ENCODE results near the gene CACNG6.
"Not testable (repeated sequence)": the region's sequence is repeated elsewhere in the genome, so short reads cannot be mapped to it uniquely, and the experiment has no call there.

CACNG6 gene, protein sequence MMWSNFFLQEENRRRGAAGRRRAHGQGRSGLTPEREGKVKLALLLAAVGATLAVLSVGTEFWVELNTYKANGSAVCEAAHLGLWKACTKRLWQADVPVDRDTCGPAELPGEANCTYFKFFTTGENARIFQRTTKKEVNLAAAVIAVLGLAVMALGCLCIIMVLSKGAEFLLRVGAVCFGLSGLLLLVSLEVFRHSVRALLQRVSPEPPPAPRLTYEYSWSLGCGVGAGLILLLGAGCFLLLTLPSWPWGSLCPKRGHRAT

DNA sequence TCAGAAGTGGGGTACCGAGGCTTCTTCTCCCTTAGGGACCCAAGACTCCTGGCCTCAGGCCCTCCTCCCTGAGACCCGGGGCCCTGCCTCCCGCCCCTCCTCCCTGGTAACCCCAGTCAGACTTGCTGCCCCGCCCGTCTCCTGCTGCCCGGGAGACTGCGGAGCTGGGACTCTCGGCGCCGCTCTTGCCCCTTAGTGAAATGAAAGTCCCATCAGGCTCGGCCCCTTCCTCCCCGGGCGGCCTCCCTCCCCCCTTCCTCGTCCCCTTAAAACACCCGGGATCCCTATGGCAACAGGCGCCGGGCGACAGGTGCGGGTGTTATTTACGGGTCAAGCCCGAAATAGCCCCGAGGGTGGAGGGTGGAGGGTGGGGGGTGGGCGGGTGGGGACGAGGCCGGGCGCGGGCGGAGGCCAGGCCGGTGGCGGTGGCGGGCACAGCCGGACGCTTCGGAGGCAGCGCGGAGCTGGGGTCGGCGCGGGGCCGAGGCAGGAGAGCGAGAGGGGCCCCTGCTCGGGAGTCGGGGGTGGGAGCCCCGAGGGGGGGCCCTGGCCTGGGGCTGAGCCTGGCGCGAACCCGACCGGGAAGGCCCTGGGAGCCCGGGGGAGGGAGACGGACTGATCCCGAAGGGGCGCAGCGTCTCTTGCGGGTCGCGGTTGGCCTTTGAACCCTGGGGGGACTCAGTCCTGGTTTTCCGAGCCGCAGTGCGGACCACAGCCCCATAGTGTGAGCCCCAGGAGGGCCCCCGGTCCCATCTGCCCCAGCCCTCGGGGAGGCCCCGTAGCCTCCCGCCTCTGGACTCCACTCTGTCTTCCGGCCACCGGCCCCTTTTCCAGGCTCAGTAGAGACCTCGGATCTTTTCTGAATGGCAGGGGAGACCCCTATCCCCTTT lies at the start of gene CACNG6:
Gene CACNG6 (plus strand): TSS at position 414 of the 890 bp plus-strand sequence. CDS start 1,241 bp downstream, outside the sequence.
- H3K9ac ChIP-seq (ENCODE audit: low read length in 2 of 2), result no peak within 1 kb of the TSS
- H3K36me3 ChIP-seq (ENCODE audit: control insufficient read depth in 2 of 2, insufficient read depth in 2 of 2, low read length in 2 of 2), result no peaks in the 10 kb centered on the region
- H3K4me3 ChIP-seq (ENCODE audit: low read length in 2 of 2), result peak within 1 kb of the TSS in 1 of 2 donors; percentile 57
- H3K4me1 ChIP-seq (ENCODE audit: control insufficient read depth, insufficient read depth, low read length), result no peaks in the 10 kb centered on the region
- H3K27me3 ChIP-seq (ENCODE audit: control insufficient read depth in 1 of 2, insufficient read depth in 2 of 2, low read length in 2 of 2), result peaks cover 35 to 39% of the 10 kb centered on the region in 2 donors
- no peaks in the 10 kb centered on the region for H3K9me3 ChIP-seq (ENCODE audit: control insufficient read depth in 2 of 2, low read length in 2 of 2)
- no peak within 1 kb of the TSS for H3K27ac ChIP-seq (ENCODE audit: low read length)

DNA sequence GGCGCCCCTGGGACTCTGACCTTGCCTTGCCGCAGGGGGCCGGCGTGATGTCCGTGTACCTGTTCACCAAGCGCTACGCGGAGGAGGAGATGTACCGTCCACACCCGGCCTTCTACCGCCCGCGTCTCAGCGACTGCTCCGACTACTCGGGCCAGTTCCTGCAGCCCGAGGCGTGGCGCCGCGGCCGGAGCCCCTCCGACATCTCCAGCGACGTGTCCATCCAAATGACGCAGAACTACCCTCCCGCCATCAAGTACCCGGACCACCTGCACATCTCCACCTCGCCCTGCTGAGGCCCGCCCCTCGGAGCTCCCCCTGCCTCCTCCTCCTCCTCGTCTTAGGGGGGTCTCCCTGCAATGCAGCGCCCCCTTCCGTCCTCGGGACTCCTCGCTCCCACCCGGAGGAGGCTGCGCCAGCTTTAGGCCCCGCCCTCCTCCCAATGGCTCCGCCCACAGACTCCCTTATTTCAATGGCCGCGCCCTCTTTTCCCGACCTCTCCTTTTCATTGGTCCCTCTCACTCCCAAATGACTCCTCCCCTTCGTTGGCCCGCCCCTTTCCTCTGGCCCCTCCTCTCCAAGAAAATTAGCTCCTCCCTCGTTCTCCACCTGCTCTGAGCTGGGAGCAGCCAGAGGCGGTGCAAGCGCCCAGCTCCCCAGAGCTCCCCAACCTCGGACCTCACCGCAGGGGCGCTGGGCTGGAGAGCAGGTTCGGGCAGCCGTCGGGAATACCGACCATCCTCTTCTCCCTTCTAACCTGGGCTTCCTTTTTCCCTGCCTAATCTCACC lies 49.2 kb upstream of the CACNG6 start:
- Histone ChIP-seq H3K9me3 (ENCODE audit: control insufficient read depth in 2 of 2, low read length in 2 of 2) (no peaks in the 10 kb centered on the region), H3K4me1 (ENCODE audit: control insufficient read depth, insufficient read depth, low read length) (no peaks in the 10 kb centered on the region), H3K36me3 (ENCODE audit: control insufficient read depth in 2 of 2, insufficient read depth in 2 of 2, low read length in 2 of 2) (no peaks in the 10 kb centered on the region), H3K9ac (ENCODE audit: low read length in 2 of 2) (no peak overlapping the region), H3K27me3 (ENCODE audit: control insufficient read depth in 1 of 2, insufficient read depth in 2 of 2, low read length in 2 of 2) (peaks cover 29 to 36% of the 10 kb centered on the region in 2 donors), H3K27ac (ENCODE audit: low read length) (no peak overlapping the region), H3K4me3 (ENCODE audit: low read length in 2 of 2) (no peak overlapping the region)

DNA sequence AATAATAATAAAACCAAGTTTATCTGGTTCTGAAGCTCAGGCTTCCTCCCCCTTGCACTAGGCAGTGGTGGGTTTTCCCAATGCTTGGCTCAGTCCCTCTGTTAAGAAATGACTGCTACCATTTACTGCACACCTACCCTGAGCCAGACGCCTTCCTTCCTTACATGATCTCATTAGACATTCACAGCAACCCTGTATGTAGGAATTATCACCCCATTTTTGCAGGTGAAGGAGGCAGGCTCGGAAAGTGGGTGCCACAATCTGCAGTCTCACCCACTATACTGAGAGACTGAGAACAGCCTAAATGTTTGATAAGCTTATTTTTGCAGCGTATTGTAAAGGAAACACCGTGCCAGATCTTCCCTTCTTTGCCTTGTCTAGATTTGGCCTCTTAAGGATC lies 47.0 kb upstream of the CACNG6 start:
- Histone ChIP-seq H3K27ac (ENCODE audit: low read length) (no peak overlapping the region), H3K4me3 (ENCODE audit: low read length in 2 of 2) (no peak overlapping the region), H3K4me1 (ENCODE audit: control insufficient read depth, insufficient read depth, low read length) (no peaks in the 10 kb centered on the region), H3K9me3 (ENCODE audit: control insufficient read depth in 2 of 2, low read length in 2 of 2) (no peaks in the 10 kb centered on the region), H3K36me3 (ENCODE audit: control insufficient read depth in 2 of 2, insufficient read depth in 2 of 2, low read length in 2 of 2) (no peaks in the 10 kb centered on the region), H3K9ac (ENCODE audit: low read length in 2 of 2) (no peak overlapping the region), H3K27me3 (ENCODE audit: control insufficient read depth in 1 of 2, insufficient read depth in 2 of 2, low read length in 2 of 2) (peaks cover 32 to 37% of the 10 kb centered on the region in 2 donors)

DNA sequence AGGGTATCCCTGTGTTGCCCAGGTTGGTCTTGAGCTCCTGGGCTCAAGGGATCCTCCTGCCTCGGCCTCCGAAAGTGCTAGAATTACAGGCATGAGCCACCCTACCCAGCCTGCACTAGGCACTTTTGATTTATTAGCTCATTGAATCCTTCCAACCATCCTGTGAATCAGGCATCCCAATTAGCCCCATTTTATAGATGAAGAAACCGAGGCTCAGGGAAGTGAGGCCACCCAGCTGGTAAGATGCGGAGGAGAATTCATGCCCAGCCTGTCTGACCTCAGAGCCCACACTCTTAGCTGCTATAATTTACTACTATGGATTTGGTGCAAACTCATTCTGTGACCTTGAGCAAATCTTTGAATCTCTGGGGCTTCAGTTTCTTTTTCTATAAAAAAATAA lies 46.5 kb upstream of the CACNG6 start:
- H3K9ac ChIP-seq (ENCODE audit: low read length in 2 of 2), result no peak overlapping the region
- no peaks in the 10 kb centered on the region for H3K9me3 ChIP-seq (ENCODE audit: control insufficient read depth in 2 of 2, low read length in 2 of 2)
- no peaks in the 10 kb centered on the region for H3K4me1 ChIP-seq (ENCODE audit: control insufficient read depth, insufficient read depth, low read length)
- H3K27ac ChIP-seq (ENCODE audit: low read length), result no peak overlapping the region
- H3K27me3 ChIP-seq (ENCODE audit: control insufficient read depth in 1 of 2, insufficient read depth in 2 of 2, low read length in 2 of 2), result peaks cover 31 to 35% of the 10 kb centered on the region in 2 donors
- H3K36me3 ChIP-seq (ENCODE audit: control insufficient read depth in 2 of 2, insufficient read depth in 2 of 2, low read length in 2 of 2), result no peaks in the 10 kb centered on the region
- H3K4me3 ChIP-seq (ENCODE audit: low read length in 2 of 2), result no peak overlapping the region

DNA sequence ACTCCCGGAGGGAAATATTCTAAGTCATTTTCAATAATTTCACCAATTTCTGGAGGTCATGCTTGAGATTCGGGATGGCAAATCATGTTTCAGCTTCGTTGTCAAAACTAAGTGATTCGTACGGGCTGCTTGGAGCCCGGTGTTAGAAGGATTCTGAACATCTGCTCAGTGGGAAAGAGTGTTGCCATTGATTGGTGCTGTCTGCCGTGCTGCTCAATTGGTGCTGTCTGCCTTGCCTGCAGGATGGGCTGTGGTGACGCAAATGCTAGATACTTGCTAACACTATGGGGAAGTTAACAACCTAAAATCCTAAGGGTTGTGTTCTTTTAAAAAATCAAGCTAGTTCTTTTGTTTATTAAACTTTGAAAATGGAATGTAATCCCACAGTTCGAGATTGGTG lies 46.0 kb upstream of the CACNG6 start:
- H3K9me3 ChIP-seq (ENCODE audit: control insufficient read depth in 2 of 2, low read length in 2 of 2), result no peaks in the 10 kb centered on the region
- H3K4me3 ChIP-seq (ENCODE audit: low read length in 2 of 2), result no peak overlapping the region
- no peaks in the 10 kb centered on the region for H3K4me1 ChIP-seq (ENCODE audit: control insufficient read depth, insufficient read depth, low read length)
- H3K27ac ChIP-seq (ENCODE audit: low read length), result no peak overlapping the region
- no peaks in the 10 kb centered on the region for H3K36me3 ChIP-seq (ENCODE audit: control insufficient read depth in 2 of 2, insufficient read depth in 2 of 2, low read length in 2 of 2)
- no peak overlapping the region for H3K9ac ChIP-seq (ENCODE audit: low read length in 2 of 2)
- peaks cover 26 to 31% of the 10 kb centered on the region in 2 donors for H3K27me3 ChIP-seq (ENCODE audit: control insufficient read depth in 1 of 2, insufficient read depth in 2 of 2, low read length in 2 of 2)

DNA sequence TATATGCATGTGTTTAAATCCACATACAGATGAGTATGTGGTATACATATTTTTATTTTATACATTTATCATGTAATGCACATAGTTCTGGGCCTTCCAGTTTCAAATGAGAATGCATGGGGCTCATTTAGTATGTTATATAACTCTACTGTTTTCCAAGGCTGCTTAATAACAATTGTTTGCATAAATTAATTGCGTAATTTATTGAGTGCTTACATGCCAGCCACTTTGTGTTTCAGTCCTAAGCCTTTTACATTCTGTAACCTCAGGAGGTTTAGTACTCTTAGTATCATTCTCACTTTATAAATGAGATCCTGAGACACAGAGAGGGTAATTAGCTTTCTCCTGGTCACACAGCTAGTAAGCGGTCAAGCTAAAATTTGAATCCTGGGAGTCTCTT lies 45.4 kb upstream of the CACNG6 start:
- Histone ChIP-seq H3K9me3 (ENCODE audit: control insufficient read depth in 2 of 2, low read length in 2 of 2) (no peaks in the 10 kb centered on the region), H3K27ac (ENCODE audit: low read length) (no peak overlapping the region), H3K36me3 (ENCODE audit: control insufficient read depth in 2 of 2, insufficient read depth in 2 of 2, low read length in 2 of 2) (no peaks in the 10 kb centered on the region), H3K4me1 (ENCODE audit: control insufficient read depth, insufficient read depth, low read length) (no peaks in the 10 kb centered on the region), H3K4me3 (ENCODE audit: low read length in 2 of 2) (no peak overlapping the region), H3K27me3 (ENCODE audit: control insufficient read depth in 1 of 2, insufficient read depth in 2 of 2, low read length in 2 of 2) (peaks cover 24 to 30% of the 10 kb centered on the region in 2 donors), H3K9ac (ENCODE audit: low read length in 2 of 2) (no peak overlapping the region)

DNA sequence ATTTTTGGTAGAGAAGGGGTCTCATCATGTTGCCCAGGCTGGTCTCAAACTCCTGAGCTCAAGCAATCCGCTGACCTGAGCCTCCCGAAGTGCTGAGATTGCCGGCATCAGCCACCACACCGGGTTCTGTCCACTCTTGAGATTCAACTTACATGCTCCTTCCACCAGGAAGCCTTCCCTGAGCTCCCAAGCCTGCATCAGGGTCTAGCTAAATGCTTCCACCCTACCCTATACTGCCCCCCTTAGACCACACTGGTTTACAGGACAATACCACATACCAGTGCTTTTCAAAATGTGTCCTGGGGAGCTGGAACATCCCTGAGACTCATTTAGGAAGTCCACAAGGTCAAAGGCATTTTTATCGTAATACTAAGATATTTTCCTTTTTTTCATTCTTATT lies 43.8 kb upstream of the CACNG6 start:
- H3K9me3 ChIP-seq (ENCODE audit: control insufficient read depth in 2 of 2, low read length in 2 of 2), result no peaks in the 10 kb centered on the region
- no peaks in the 10 kb centered on the region for H3K36me3 ChIP-seq (ENCODE audit: control insufficient read depth in 2 of 2, insufficient read depth in 2 of 2, low read length in 2 of 2)
- H3K4me1 ChIP-seq (ENCODE audit: control insufficient read depth, insufficient read depth, low read length), result no peaks in the 10 kb centered on the region
- H3K27me3 ChIP-seq (ENCODE audit: control insufficient read depth in 1 of 2, insufficient read depth in 2 of 2, low read length in 2 of 2), result peaks cover 12 to 21% of the 10 kb centered on the region in 2 donors
- H3K27ac ChIP-seq (ENCODE audit: low read length), result no peak overlapping the region
- no peak overlapping the region for H3K4me3 ChIP-seq (ENCODE audit: low read length in 2 of 2)
- H3K9ac ChIP-seq (ENCODE audit: low read length in 2 of 2), result no peak overlapping the region

DNA sequence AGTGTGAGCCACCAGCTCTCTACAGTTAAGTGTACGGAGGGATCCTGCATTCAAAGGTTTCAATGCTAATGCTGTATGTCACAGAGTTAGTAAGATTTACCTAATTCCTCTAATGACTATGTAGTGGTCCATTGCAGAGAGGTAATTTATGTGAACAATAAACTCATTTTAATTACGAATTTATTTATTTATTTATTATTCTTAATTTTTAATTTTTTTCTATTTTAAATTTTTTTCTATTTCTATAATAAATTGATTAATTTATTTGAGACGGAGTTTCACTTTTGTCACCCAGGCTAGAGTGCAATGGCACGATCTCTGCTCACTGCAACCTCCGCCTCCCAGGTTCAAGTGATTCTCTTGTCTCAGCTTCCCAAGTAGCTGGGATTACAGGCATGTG lies 42.8 kb upstream of the CACNG6 start:
- H3K36me3 ChIP-seq (ENCODE audit: control insufficient read depth in 2 of 2, insufficient read depth in 2 of 2, low read length in 2 of 2); H3K4me3 ChIP-seq (ENCODE audit: low read length in 2 of 2); H3K4me1 ChIP-seq (ENCODE audit: control insufficient read depth, insufficient read depth, low read length); H3K9ac ChIP-seq (ENCODE audit: low read length in 2 of 2); H3K27ac ChIP-seq (ENCODE audit: low read length); H3K9me3 ChIP-seq (ENCODE audit: control insufficient read depth in 2 of 2, low read length in 2 of 2): not testable (repeated sequence)
- peaks cover 8 to 15% of the 10 kb centered on the region in 2 donors for H3K27me3 ChIP-seq (ENCODE audit: control insufficient read depth in 1 of 2, insufficient read depth in 2 of 2, low read length in 2 of 2)

DNA sequence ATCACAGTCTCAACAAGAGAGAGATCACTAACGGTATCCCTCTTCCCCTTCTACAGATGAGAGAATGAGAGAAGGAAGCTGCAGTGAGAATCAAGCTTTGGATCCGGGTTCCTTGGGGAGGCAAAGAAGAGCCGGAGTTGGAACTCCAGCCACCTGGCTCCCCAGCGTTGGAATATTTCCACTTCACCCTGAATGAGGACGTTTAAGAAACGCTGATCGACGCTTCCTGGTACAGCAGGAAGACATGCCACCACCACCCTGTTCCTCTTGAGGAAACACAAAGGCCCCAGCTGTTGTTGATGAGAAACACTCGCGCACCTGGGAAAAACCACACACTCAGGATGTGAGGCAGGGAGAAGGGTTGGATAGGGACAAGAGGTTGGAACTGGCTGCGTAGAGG lies 40.0 kb upstream of the CACNG6 start:
- no peaks in the 10 kb centered on the region for H3K9me3 ChIP-seq (ENCODE audit: control insufficient read depth in 2 of 2, low read length in 2 of 2)
- H3K4me3 ChIP-seq (ENCODE audit: low read length in 2 of 2), result no peak overlapping the region
- no peak overlapping the region for H3K9ac ChIP-seq (ENCODE audit: low read length in 2 of 2)
- H3K4me1 ChIP-seq (ENCODE audit: control insufficient read depth, insufficient read depth, low read length), result no peaks in the 10 kb centered on the region
- peaks cover 8 to 12% of the 10 kb centered on the region in 2 donors for H3K27me3 ChIP-seq (ENCODE audit: control insufficient read depth in 1 of 2, insufficient read depth in 2 of 2, low read length in 2 of 2)
- H3K36me3 ChIP-seq (ENCODE audit: control insufficient read depth in 2 of 2, insufficient read depth in 2 of 2, low read length in 2 of 2), result no peaks in the 10 kb centered on the region
- no peak overlapping the region for H3K27ac ChIP-seq (ENCODE audit: low read length)

DNA sequence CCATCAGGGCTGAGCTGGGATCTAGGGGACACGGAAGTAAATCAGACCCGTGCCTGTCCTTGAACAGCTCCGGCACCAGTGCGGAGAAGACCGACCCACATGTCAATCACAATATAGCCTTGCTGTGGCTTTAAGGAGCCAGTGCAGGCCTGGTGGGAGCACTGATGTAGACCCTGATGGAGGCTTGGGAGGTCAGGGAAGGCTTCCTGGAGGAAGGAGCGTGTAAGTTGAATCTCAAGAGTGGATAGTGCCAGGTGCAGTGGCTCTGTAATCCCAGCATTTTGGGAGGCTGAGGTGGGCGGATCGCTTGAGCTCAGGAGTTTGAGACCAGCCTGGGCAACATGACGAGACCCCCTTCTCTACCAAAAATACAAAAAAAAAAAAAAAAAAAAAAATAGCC lies 39.5 kb upstream of the CACNG6 start:
- no peaks in the 10 kb centered on the region for H3K36me3 ChIP-seq (ENCODE audit: control insufficient read depth in 2 of 2, insufficient read depth in 2 of 2, low read length in 2 of 2)
- H3K9me3 ChIP-seq (ENCODE audit: control insufficient read depth in 2 of 2, low read length in 2 of 2), result no peaks in the 10 kb centered on the region
- H3K4me3 ChIP-seq (ENCODE audit: low read length in 2 of 2), result no peak overlapping the region
- H3K27ac ChIP-seq (ENCODE audit: low read length), result no peak overlapping the region
- no peaks in the 10 kb centered on the region for H3K4me1 ChIP-seq (ENCODE audit: control insufficient read depth, insufficient read depth, low read length)
- no peak overlapping the region for H3K9ac ChIP-seq (ENCODE audit: low read length in 2 of 2)
- peaks cover 8 to 13% of the 10 kb centered on the region in 2 donors for H3K27me3 ChIP-seq (ENCODE audit: control insufficient read depth in 1 of 2, insufficient read depth in 2 of 2, low read length in 2 of 2)
